HG02870 (cell line): Measurements from ENCODE around the gene DGKZ.
A peak's percentile ranks its signal among the peaks of the same experiment; 100 is the strongest.

Source experiments
- ATAC-seq: cut with Tn5 transposase; IDR thresholded peaks from one replicate; pipeline ENCODE4 v1.9.1; 2021; ENCODE audit warnings: mild to moderate bottlenecking, moderate library complexity; ENCODE audit not compliant: unreplicated experiment

DGKZ gene

GRCh38 chr11:46391578-46392420 is 44.5 kb downstream of the DGKZ start, which contains the start of gene CHRM4:
Gene CHRM4 (minus strand): TSS chr11:46391776. CDS start chr11:46386557, 5,219 bp downstream.
- ATAC-seq, result no peak

- peak; percentile 63 for ATAC-seq
Observed at GRCh38 chr11:46392421-46393230, 45.4 kb downstream of the DGKZ start.

GRCh38 chr11:46393231-46393616 is 46.0 kb downstream of the DGKZ start:
- ATAC-seq, result no peak

GRCh38 chr11:46393759-46394158 is 46.5 kb downstream of the DGKZ start:
- ATAC-seq, result no peak

- no peak for ATAC-seq
Observed at GRCh38 chr11:46397526-46397925, 50.3 kb downstream of the DGKZ start.

- no peak for ATAC-seq
Observed at GRCh38 chr11:46402957-46403902, 56.0 kb downstream of the DGKZ start.

- ATAC-seq, result no peak
Observed at GRCh38 chr11:46404476-46405017, 57.3 kb downstream of the DGKZ start.

- no peak for ATAC-seq
Observed at GRCh38 chr11:46407635-46408034, 60.4 kb downstream of the DGKZ start.

GRCh38 chr11:46408407-46408986 is 61.2 kb downstream of the DGKZ start:
- no peak for ATAC-seq

- ATAC-seq, result no peak
Observed at GRCh38 chr11:46410021-46410420, 62.8 kb downstream of the DGKZ start.

GRCh38 chr11:46413760-46414465 is 66.7 kb downstream of the DGKZ start:
- ATAC-seq, result no peak

GRCh38 chr11:46414466-46414796 is 67.2 kb downstream of the DGKZ start:
- ATAC-seq, result no peak

GRCh38 chr11:46414879-46415278 is 67.6 kb downstream of the DGKZ start:
- no peak for ATAC-seq

GRCh38 chr11:46417711-46418110 is 70.4 kb downstream of the DGKZ start:
- no peak for ATAC-seq

- no peak for ATAC-seq
Observed at GRCh38 chr11:46418751-46419150, 71.5 kb downstream of the DGKZ start.

GRCh38 chr11:46420513-46420912 is 73.2 kb downstream of the DGKZ start:
- no peak for ATAC-seq

- no peak for ATAC-seq
Observed at GRCh38 chr11:46421257-46421880, 74.1 kb downstream of the DGKZ start.

- no peak for ATAC-seq
Observed at GRCh38 chr11:46422588-46422987, 75.3 kb downstream of the DGKZ start.
